GM18861 (cell line): ENCODE data around the gene BCAS1.
"Not testable (repeated sequence)": the region's sequence is repeated elsewhere in the genome, so short reads cannot be mapped to it uniquely, and the experiment has no call there.

Experiments used
- ATAC-seq: cut with Tn5 transposase; IDR thresholded peaks from one replicate; pipeline ENCODE4 v1.9.1; 2021; ENCODE audit not compliant: unreplicated experiment

The BCAS1 gene

DNA sequence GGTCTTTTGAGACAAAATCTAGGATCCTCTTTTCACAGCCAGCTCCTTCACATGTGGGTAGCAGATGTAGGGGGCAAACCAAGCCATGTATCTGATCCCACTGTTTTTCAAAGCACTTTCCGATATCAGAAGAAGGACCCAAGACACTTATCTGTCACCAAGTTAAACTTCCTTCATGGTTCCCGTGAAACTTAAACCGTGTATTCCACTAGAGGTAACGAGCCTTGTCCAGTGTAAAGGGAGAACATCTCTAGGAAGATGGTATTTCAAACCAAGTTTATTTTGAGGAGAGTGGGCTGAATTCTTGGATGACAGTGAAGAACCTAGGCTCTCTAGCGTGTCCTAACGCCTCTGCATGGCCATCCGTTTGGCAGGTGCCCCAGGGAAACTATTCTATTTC is 76.3 kb downstream of the BCAS1 start:
- no peak for ATAC-seq

DNA sequence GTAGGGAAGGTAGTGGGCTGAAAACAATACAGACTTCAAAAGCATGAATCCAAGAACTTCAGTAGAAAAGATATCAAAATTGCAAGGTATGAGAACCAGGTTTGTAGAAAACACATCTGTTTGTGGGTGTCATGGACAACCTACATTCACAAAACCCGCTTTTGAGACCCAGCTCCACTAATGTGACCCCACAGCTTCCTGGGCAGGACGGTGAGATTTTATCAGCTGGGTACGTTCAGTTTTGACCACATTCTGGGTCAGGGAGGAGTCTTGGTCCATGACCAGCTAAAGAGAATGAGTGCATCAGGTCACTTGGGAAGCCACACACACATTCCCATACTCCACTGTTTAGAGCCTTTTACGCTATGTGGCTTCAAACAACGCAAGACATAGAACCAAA is 77.1 kb downstream of the BCAS1 start:
- ATAC-seq: no peak

DNA sequence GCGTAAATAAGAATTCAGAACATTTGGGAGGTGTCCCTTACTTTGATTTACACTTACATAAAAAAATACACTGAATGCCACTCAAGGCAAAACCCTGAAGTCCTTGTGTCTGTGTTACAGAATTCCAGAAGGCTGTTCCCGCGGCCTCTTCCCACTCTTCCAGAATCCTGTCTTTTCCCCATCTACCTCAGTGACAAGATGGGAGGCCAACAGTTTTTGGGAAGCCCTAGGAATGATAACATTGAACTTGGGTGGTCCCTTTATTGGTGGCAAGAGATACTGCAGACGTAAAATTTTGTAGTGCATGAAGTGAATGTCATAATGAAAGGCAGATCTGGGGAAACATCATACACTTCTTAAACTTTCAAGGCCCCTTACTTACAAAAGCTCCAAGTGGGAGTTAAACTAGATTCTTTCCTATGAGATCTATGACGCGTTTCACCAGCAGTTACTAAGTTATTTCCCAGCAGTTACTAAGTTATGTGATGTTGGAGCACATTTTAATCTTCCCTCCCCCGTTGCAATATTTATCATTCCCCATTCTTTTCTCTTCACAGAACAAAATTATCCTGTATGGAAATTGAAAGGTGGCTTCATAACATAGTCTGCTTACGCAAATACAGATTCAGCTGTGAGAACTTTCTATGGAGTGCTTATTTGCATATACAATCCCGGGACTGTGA is 79.5 kb downstream of the BCAS1 start:
- no peak for ATAC-seq

DNA sequence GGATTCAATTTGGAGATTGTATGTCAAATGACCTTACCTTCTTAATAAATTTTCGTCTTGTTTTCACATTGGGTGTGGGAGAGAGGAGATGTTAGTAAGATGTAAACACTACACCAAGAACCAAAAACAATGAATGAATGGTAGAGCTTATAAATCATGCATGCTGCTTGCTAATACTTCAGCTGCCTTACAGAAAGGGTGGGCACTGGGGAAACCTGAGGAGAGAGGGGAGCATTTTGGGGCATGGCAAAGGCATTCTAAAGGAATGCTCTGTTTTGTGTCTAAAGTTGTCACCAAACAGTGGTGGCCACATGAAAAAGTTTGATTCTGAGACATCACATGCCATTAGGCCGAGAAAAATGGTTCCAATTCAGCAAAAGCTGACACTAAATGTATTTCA is 80.4 kb downstream of the BCAS1 start:
- no peak for ATAC-seq

DNA sequence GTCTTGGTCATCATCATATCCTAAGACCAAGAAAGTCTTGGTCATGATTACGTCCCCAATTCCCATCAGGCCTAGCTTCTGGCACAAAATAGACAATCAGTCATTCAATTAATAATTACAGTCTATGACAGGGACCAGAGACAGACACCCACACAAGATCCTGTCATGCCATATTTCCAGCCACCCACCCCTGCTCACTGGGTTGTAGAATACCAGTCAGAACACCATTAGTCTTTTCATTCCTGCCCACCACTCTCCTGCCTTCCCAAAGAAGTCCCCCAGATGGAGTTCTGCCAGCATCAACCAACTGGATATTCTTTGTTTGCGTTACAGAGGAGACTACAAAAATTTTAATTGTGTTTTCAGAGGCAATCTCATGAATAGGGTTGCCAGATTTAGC is 81.0 kb downstream of the BCAS1 start:
- no peak for ATAC-seq

DNA sequence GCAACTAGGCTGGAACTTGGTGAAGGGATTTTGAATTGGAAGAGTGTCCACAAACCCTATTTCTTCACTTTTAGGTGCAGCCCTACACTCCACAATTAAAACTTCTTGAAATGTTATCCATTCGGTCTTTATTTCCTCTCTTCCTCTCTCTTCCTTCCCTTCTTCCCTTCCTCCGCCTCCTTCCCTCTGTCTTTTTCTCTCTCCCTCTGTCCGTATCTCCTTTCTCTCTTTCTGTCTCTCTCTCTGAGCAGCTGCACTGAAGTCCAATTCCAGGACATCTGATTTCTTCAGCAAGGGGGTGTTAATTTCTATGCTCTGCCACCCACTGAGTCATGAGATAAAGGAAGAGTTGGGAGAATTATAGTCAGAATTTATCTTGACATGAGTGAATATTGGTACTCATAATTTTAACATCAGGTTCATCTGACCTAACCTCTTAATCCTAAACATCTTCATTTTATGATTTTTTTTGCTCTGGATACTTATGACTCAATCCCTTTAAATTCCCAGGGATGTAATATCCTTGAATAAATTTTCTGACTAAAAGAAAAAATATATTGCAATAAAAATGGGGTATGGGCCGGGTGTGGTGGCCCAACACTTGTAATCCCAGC is 84.2 kb downstream of the BCAS1 start:
- no peak for ATAC-seq

DNA sequence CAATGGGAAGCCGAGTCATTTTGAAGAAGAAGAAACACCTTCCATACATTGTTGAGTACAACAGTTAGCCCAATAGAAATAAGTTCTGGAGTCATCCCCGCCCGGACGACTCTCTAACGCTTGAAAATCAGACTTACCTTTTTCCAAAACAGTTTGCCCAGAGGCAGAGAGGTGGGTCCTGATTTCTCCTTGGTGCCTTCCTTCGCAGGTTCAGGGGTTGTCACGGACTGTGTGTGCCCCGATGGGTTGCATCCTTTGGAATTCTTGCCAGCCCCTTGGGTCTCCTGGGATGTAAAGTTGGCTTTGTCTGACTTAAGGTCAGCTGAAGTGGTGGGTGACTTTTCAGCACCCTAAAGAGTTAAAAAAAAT is 85.3 kb downstream of the BCAS1 start:
- ATAC-seq: no peak

DNA sequence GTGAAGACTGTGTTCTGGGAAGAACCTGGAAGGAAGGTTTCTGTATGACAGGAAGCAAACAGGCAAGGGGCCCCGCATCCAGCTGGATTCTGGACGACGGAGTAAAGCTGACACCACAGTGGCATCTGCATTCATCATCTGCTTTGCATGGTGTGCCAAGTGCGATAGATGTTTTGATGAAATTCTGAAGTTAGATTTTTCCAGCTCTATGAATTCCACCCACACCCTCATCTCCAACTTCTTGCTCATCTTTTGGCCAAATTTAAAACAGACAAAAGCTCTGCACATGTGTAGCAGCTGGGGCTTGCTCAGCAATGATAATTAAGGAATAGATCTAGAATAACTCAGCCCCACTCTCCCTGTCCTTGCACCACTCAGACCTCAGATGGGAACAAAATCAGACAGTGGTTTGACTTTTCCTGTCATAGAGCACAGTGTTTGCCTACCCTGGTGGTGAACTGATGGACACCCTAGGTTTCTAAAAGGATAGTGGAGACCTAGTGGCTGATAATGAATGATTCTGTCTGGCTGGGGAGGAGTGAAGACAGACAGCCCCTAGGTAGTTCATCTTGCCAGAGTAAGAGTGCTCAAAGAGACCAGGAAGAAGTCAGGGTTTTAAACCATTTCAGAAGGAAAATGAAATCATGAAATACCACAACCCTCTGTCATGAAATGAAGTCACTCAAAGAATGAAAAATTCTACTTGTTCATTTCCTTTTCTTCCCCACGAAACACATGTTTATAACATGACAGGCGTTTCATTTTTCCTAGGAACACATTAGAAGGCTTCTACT is 85.8 kb downstream of the BCAS1 start:
- no peak for ATAC-seq

DNA sequence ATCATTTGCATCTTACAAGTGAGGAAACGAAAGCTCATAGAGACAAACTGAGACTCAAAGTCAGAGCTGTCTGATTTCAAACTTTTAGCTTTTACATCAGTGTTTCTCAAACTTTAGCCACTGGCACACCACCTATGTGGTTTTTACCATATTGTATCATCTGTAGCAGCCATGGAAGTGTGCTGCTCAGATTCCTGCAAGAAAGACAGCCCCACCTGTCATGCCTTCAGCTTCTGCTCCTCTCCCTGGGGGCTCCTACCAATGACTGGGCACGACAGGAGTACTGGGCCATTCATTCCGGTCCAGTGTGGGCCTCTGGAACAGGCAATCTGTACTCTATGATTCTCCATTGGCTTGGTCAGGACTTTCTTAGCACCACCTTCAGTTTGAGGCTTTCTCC is 87.0 kb downstream of the BCAS1 start:
- ATAC-seq: no peak

DNA sequence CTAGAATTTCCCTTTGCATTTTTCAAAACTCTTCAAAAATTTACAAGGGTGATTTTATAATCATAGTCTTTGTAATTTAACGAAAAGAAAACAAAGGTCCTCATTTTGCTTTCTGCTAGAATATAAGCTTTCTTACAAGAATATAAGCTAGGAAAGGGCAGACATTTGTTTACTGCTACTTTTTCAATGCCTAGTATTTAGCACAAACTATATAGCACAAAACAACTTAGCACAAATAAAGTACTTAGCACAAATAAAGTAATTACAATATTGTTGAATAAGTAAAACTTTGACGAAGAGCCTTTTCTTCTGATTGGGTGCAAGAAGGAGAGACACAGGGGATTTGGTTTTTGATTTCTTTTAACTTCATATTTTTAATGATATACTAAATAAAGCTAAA is 87.8 kb downstream of the BCAS1 start:
- no peak for ATAC-seq

DNA sequence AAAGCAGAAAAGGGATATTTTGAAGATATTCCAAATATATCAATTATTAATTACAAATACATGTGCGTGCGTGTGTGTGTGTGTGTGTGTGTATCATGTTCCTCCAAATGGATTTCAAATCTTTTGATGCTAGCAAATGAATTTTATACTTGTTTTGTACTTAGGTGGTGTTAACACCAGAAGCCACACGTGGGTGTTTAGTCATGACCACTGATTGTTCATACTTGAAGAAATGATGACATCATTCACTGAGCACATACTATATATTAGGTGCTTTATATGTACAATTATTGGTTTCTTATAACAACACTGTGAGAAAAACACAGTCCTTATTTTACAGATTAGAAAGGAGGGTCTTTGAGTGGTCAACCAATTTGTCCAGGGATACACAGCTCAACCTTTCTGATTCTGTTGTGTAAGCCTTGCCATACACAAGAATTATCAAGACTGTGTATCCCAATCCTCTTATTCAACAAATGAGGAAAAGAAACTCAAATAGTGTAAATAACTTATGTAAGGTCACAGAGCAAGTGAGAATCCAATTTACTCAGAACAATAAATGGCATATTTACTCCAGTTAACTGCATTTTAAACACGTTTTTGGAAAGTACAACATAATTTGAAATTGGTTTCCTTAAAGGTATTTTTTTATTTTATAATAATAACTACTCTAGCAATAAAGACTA is 88.5 kb downstream of the BCAS1 start:
- no peak for ATAC-seq

DNA sequence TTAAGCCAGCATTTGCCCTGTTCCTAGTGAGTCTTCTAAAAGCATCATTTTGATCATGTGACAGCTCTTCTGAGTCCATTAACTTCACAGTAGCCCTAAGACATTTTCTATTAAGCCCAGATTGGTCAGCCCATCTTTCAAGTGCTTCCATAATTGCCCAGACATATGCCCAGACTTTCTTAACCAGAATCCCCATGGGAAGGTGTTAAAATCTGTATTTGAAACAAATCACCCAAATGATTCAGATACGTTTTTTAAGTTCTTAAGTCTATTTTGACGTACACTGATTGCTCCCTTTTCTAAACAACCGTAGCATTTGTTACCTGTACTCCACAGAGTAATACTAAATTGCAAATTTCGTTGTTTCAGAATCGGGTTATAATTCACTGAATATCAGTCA is 89.3 kb downstream of the BCAS1 start:
- ATAC-seq: no peak

DNA sequence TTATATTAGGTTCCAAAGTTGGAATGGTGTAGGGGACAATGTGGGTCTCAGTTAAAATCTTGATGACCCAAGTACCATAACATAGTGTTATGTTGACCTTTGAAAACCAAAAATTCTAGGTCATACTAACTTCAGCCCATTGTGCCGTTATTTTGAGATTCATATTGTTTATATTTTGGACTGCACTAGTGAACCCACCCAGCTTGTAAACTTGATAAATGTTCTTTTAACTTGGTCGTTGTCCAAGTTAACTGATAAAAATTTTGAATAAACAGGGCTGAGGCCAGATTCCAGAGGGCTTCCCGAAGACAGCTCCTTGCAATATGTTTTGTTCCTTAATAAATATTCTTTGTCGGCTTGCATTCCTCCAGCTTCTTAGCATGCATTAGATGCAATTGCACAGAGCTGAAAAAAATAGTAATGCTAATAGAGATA is 90.3 kb downstream of the BCAS1 start:
- no peak for ATAC-seq

DNA sequence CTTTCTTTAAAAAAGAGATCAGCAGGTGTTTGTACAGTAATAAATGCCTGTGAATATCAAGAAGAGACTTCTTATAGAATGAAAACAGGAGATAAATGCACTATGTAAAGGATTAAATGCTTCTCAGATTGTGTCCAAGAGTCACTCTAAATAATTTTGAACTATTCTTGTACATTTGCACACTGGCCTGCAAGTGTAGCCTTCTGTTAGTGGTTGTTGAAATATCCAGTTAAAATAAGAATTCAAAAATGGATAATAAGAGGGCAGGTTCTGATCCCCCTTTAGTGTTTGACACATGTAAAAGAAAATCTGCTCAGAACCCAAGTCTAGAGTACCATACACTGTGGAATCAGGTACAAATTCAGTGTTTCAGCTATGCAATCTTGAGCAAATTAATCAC is 91.9 kb downstream of the BCAS1 start:
- no peak for ATAC-seq

DNA sequence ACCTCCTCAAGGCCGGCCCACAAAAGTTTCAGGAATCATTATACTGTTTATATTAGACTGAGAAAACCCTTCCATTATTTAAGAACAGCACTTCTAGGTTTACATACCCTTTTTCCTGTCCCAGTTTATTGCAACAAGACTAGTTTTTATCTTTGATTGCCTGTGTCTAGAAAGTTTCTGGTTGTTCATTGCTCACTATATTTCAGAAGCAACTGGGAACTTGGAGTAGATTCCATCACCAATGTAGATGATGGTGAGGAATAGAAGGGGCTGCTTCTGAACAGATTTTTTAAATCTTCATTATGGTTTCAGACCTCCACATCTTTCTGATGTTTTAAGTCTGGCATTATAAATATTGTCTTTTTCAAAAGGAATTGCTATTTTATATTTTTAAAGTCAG is 93.0 kb downstream of the BCAS1 start:
- no peak for ATAC-seq

DNA sequence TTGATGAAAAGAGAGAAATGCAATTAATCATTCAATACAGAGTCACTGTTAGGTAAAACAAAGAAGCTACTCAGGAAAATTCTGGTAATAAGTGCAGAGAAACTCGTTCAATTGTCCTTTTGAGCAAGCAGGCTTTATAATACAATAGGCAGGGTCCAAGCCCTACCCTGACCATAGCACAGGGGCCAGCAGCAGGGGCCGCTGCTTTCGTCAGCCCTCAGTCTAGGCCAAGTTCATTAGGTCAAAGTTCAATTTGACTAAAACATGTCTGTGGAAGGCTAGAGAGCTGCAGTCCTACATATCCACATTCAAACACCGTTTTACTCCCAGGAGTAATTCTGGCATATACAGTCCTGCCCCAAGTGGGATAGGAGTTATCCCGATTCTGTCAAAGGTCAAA is 94.6 kb downstream of the BCAS1 start:
- no peak for ATAC-seq

DNA sequence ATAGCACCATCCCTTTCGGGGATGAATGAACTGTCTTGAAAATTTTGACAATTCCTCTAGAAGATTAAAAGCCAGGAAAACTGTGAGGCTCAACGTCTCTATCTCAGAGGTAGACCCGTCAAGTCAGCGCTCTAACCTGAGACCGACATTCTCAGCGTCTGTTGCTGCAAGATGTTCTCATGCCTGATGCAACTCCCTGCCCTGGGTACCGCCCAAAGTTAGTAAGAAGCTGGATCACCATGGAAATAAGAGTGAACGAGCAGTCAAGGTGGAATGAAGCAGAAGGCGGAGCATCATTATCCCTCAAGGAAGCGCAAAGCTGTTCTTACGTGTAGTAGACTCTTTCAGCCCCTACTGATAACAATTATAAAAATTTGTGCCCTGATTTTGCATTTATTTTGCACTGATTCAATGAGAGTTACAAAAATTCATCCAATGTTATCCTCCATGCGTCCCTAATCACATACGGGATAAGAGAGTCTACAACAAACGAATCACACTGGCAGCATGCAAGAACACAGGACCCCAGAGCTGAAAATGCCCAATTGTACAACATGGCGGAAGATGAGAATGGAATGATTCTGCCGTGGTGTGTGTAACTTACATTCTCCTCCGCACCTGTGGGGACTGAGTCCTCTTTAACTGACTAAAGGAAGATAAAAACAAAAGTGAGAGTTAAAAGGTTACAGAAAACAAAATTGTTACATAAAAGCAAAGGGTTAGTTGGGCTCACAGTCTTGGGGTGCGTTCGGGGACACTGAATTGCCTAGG is 95.4 kb downstream of the BCAS1 start:
- ATAC-seq: no peak

DNA sequence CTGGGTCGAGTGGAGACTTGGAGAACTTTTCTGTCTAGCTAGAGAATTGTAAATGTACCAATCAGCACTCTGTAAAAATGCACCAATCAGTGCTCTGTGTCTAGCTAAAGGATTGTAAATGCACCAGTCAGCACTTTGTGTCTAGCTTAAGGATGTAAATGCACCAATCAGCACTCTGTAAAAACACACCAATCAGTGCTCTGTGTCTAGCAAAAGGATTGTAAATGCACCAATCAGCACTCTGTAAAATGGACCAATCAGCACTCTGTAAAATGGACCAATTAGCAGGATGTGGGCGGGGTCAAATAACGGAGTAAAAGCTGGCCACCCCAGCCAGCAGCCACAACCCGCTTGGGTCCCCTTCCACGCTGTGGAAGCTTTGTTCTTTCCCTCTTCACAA is 96.5 kb downstream of the BCAS1 start:
- ATAC-seq: not testable (repeated sequence)

DNA sequence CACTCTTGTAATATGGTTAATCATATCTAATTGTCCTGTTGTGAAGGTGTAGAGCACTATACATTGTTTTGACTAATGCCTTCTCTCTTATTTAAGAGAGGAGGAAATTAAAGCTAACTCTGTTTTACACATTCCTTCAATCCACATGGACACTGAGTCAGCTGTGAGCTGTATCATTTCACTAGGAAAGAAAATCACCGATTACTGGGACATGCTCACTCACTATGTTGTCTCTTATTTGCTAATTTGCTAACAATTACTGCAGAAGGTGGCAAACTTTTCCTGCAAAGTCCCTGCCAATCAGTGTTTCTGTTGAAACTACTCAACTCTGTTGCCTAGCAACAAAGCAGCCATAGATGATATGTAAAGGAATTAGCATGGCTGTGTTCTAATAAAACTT is 98.2 kb downstream of the BCAS1 start:
- no peak for ATAC-seq

DNA sequence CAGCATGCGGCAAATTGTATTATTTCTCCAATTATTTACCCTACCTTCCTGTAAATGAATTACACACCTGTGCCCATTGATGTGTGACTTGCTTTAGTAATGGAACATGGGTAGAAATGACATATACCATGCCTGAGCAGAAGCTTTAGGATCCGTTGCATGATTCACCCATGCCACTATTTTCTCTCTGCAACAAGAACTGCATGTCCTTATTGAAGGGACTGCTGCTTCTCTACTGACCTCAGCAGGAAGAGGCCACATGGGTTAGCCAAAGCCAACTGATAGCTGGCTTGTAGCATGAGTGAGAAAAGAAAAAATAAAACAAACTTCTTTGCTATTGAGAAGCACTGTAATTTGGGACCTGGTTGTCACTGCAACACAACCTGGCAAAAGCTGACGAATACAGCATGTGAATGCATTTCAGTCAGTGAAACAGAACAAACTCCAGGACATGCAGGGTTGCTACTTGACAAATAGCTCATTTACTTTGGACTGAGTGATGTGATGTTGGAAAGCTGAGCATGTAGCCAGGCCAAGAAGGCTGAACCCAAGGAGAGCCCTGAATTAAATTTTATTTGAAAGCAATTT is 99.2 kb downstream of the BCAS1 start:
- ATAC-seq: no peak

DNA sequence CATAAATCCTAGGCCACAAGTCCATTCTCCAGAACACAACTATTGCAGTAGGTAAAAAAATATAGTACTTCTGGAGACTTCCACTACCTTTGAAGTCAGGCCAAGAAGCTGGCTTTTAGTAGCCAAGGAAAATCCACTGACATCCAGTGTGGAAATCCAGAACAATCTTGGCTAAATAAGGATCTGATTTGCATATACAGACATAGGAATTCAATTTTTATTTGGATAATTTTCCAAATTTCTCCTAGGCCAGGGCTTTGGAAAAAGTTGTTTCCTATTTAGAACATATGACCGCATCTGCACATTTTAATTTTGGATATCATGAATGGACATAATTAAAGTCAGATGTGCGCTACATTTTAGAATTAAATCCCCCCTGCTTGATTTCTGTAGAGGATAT is 100.2 kb downstream of the BCAS1 start:
- no peak for ATAC-seq
